Measurements from ENCODE around the gene CPOX.

- TF ChIP-seq CTCF (IDR thresholded peaks at IDR 0.05) (no peak), POLR2A (IDR thresholded peaks at IDR 0.05) (no peak)
Measured at GRCh38 chr3:98560911-98561310, 32.5 kb downstream of the CPOX start.

Data from tibial nerve (tissue), 3 donors.